Epithelial cell of esophagus (primary cell): ENCODE results near the gene FNDC3B.

ENCODE experiments used
- DNase-seq: peaks from one replicate; pipeline ENCODE4 v3.0.0; 2010; ENCODE audit warnings: low read depth
- H3K4me3 ChIP-seq: 2 replicates; pipeline ENCODE4 v1.5.1; 2011; ENCODE audit warnings: mild to moderate bottlenecking, low read length, control low read depth
- TF ChIP-seq, protein P1 (sequence below): IDR thresholded peaks from 2 replicates; pipeline ENCODE4 v1.5.1; 2011; ENCODE audit warnings: low read depth, mild to moderate bottlenecking, low read length, control low read depth, inconsistent platforms; ENCODE audit not compliant: insufficient read depth; ENCODE audit errors: missing control alignments

The FNDC3B gene

DNA sequence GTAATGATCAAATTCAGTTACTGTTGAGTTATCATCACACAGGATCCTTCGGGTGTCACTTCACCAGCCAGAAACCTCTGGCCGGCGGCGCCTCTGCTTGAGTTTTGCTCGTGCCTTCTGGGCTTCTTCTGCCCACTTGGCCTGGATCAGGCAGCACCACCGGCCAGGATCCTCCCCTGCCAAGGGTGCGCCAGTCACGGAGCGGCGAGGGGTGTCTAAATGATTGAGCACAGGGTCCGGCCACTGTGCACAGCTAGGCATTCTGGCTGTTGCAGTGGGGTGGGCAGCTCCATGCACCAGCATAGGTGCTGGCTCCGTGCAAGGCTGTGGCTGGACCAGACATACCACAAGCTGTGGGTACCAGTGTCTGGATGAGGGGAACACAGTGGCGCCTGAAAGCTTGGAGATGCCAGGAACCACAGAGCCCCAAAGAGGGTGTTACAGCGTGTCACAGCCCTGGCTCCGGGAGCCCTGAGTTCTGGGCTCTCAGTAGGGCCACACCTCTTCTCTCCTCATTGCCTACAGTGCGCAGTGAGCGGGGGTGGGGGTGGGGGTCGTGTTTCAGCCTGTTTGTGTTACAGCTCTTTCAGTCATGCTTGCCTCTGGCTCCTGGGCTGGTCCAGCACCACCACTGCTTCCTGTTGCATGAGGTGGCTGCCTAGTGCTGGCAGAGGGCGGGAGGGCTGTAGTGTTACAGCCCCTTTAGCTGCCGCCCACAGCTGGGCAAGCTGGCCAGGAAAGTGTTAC is 169.4 kb downstream of the FNDC3B start:
- peak; percentile 82 for DNase-seq
- TF ChIP-seq, protein P1, sequence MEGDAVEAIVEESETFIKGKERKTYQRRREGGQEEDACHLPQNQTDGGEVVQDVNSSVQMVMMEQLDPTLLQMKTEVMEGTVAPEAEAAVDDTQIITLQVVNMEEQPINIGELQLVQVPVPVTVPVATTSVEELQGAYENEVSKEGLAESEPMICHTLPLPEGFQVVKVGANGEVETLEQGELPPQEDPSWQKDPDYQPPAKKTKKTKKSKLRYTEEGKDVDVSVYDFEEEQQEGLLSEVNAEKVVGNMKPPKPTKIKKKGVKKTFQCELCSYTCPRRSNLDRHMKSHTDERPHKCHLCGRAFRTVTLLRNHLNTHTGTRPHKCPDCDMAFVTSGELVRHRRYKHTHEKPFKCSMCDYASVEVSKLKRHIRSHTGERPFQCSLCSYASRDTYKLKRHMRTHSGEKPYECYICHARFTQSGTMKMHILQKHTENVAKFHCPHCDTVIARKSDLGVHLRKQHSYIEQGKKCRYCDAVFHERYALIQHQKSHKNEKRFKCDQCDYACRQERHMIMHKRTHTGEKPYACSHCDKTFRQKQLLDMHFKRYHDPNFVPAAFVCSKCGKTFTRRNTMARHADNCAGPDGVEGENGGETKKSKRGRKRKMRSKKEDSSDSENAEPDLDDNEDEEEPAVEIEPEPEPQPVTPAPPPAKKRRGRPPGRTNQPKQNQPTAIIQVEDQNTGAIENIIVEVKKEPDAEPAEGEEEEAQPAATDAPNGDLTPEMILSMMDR = no peak
- H3K4me3 ChIP-seq = no peak overlapping the region

DNA sequence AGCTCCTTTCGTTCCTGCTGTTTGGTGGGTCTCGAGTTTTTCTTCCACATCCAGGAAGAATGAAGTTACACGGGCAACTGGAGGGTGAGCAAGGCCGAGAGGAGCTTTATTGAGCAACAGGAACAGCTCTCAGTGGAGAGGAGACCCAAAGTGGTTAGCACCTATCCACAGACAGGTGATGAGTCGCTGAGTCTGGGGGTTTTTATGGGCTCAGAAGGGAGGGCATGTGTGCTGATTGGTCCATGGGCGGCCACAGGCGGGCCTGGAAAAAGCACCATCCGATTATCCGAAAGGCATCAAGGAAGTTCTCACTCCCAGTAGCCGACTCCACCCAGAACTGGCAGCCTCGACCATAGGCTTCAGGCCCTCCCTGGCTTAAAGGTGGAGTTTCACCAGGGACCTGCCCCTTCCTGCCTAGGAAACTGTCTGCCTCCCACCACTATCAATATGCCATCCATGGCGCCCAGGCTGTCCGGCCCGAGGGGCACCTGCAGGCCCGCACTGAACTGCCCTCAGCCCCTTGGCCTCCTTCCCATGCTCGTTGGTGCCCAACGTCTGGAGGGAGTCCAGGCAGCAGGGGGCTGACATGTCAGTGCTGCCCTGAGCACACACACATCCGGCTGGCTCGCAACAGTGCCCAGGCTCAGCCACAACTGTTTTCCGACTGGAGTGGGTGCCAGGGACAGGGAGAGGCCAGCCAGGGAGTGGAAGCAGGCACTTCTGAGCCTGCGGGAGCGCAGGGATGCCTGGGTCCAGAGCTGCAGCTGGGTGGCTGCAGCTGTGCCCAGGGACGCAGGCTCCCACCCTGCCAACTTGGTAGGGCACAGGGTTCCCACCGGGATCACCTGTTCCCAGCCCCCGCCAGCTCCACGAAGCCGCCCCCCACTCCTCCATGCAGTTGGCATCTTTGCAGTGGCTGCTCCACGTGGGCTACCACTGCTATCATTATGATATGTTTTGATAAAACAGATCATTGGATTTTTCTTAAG is 170.2 kb downstream of the FNDC3B start:
- no peak for DNase-seq
- TF ChIP-seq, protein P1 = no peak
- no peak overlapping the region for H3K4me3 ChIP-seq

DNA sequence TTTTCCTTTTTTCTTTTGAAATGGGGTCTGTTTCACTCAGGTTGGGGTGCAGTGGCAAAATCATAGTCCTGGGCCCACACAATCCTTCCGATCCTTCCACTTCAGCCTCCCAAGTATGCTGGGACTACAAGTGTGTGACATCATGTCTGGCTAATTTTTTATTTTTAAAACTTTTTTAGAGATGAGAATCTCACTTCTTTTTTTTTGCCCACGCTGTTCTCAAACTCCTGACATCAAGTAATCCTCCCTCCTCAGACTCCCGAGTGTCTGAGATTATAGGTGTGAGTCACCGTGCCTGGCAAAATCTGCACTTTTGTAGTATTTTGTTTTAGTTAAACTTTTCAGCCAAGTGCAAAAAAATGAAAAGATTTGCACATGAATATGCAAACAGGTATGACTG is 171.0 kb downstream of the FNDC3B start:
- DNase-seq = no peak
- TF ChIP-seq, protein P1 = no peak
- H3K4me3 ChIP-seq = no peak overlapping the region

DNA sequence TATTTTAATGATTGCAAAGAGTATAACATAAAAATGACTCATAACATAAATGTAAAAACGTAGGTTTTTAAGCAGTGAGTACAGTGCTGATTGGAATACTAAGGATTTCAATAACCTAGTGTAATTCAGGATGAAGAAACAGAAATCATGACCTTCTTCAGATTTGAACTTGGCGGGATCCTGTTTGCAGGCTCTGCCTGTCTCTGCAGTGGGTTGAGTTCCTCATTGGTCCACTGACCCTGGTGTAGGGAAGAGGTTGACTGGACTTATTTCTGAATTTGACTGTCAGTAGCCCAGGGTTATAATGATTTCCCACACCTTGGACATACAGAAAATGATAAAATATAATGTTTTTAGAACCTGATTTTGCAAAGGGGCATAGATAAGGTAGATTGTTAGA is 171.7 kb downstream of the FNDC3B start:
- H3K4me3 ChIP-seq = no peak overlapping the region
- no peak for DNase-seq
- TF ChIP-seq, protein P1 = no peak

DNA sequence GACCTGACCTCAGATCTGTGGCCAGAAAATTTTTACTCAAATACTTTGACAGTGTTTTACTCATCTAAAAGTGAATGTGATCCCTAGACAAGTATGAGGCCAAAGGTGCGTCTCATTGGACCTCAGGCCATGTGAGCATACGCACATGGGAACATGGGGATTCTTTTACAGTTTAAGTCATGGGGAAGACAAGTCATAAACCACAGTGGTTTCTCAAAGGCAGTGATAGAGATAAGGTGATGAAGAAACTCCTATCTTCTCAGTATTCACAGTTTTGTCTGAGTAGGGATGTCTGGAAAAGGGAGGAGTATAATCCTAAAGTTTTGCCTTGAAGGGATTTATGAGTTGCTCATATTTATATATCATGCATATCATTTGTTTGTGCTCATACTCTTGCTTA is 173.8 kb downstream of the FNDC3B start:
- peak; percentile 65 for DNase-seq
- H3K4me3 ChIP-seq = no peak overlapping the region
- TF ChIP-seq, protein P1 = no peak

DNA sequence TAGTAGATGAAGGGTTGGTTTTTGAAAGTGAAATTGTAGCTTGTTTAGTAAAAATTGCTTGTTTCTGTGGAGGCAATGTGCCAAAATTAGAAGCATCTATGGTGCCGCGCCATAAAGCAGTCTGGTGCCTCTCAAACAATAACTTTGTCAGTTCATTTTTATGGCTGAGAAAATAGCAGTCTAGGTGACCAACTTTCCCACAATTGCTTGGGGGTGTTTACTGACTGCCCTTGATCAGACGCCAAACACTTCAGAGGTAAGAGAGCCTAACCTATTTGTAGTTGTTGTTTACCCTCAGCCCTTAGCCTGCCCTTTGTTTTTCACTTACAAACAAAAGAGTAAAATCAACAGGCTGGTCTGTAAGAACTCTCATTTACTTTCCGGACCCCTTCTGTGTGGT is 174.5 kb downstream of the FNDC3B start:
- TF ChIP-seq, protein P1 = no peak
- no peak overlapping the region for H3K4me3 ChIP-seq
- no peak for DNase-seq

DNA sequence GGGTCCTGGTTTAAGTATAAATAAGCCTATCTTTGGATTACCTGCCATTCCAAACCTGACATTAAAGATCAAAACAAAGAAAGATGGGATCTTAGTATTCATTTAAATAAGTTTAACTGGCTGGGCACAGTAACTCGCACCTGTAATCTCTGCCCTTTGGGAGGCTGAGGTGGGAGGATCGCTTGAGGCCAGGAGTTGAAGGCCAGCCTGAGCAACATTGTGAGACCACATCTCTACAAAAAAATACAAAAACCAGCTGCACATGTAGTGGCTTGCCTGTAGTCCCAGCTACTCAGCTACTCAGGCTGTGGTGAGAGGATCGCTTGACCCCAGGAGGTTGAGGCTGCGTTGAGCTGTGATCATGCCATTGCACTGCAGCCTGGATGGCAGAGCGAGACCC is 176.9 kb downstream of the FNDC3B start:
- DNase-seq = no peak
- TF ChIP-seq, protein P1 = no peak
- H3K4me3 ChIP-seq = no peak overlapping the region
